Mesothelial cell of epicardium (in vitro differentiated cells): ENCODE data around the gene PAFAH2. TPM values are rescaled to one million over a fixed set of nuclear protein-coding genes. Genes with fewer than 3 reads are reported as not detected.

ENCODE experiments used
- DNase-seq, 2 experiments: peaks; one replicate each; pipeline ENCODE4 v3.0.0; 2021; ENCODE audit warnings: low spot score in 2 of 2; ENCODE audit not compliant: unreplicated experiment in 2 of 2
- H3K27ac Mint-ChIP-seq: 2 replicates; pipeline ENCODE4 v1.8.0; 2021; ENCODE audit warnings: mixed read lengths
- H3K27me3 Mint-ChIP-seq: 2 replicates; pipeline ENCODE4 v1.8.0; 2021; ENCODE audit warnings: low read depth, mixed read lengths
- H3K36me3 Mint-ChIP-seq: 2 replicates; pipeline ENCODE4 v1.8.0; 2021; ENCODE audit warnings: mixed read lengths
- H3K4me1 Mint-ChIP-seq: 2 replicates; pipeline ENCODE4 v1.8.0; 2021; ENCODE audit warnings: mixed read lengths
- H3K4me3 Mint-ChIP-seq: 2 replicates; pipeline ENCODE4 v1.8.0; 2021; ENCODE audit warnings: mild to moderate bottlenecking, moderate library complexity, mixed read lengths
- H3K9me3 Mint-ChIP-seq: 2 replicates; pipeline ENCODE4 v1.8.0; 2021; ENCODE audit warnings: mixed read lengths
- CTCF ChIP-seq: fragments of 200-600 bp; sonication (generic); IDR thresholded peaks from one replicate; pipeline ENCODE4 v1.5.0; 2021; ENCODE audit warnings: antibody characterized with exemption; ENCODE audit not compliant: unreplicated experiment
- total RNA-seq: library from RNA; stranded (reverse); gene quantifications from 3 replicates; pipeline ENCODE4 v1.2.1, GENCODE V29; 2021

Gene PAFAH2
- total RNA-seq, 1 donor from 2014 or later = 9.1 TPM

DNA sequence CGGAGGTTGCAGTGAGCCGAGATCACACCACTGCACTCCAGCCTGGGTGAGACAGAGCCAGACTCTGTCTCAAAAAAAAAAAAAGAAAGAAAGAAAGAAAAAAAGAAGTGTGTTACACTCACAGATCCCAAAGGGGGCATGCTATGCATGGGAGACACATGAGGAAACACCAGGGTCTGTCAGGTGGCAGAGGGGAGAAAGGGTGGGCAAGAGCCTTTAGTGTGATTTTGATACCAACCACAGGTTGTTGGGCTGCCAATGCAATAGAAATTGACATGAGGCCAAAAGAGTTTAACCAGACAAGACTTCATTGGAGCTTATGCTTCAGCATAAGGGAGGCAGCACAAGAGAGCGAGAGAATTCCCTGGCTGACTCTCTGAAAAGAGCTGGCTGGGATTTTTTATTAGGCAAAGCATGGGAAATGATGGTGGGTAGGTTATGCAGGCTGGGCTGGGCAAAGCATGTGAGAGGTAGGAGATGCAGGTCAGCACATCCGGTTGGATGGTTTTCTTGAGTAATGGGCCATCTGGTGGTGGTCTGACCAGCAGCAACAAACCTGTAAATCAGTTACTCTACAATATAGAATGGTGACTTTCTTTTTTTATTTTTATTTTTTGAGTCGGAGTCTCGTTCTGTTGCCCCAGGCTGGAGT is 12.1 kb upstream of the PAFAH2 start:
- no peaks in the 10 kb centered on the region for H3K9me3 Mint-ChIP-seq
- peaks cover 5% of the 10 kb centered on the region for H3K4me1 Mint-ChIP-seq
- H3K4me3 Mint-ChIP-seq = no peak overlapping the region
- peak; percentile 47 for TF ChIP-seq CTCF
- H3K27me3 Mint-ChIP-seq = peaks cover 5% of the 10 kb centered on the region
- H3K27ac Mint-ChIP-seq = no peak overlapping the region
- no peaks in the 10 kb centered on the region for H3K36me3 Mint-ChIP-seq
- no peak for DNase-seq

GRCh38 chr1:26006710-26007109 is 8.8 kb upstream of the PAFAH2 start:
- Mint-ChIP-seq H3K9me3 (no peaks in the 10 kb centered on the region), H3K27me3 (peaks cover 8% of the 10 kb centered on the region), H3K27ac (no peak overlapping the region)

DNA sequence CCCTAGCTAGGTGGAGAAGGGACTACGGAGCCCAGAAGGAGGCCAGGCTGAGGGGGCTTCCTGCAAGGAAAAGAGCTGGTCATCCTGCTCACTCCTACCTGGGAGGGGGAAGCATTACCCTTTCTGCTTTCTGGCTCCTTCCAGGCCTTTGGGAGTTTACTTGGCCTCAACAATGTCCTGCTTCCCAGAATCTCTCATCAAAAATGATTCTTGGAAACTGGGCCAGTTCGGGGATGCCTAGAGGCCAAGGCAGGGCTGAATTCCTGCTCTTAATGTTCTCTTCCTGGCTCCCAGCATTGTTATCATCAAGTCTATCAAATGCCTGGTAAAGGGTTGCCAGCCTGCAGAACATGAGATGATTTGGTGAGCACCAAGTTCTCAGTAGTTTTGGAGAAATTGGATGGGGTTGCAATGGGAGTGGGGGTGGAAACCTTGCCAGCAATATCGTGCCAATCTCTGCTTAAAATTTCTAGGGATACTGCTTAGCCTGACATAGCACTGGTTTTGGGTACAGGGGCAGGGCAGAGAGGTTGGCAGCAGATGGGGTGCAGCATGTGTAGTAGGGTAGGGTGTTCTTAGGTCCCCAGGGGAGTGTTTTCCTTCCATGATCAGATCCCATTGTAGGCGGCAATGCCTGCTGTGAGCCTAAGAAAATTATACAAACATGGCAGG is 7.7 kb upstream of the PAFAH2 start:
- Mint-ChIP-seq H3K4me3 (no peak overlapping the region), H3K27me3 (peaks cover 3% of the 10 kb centered on the region), H3K9me3 (no peaks in the 10 kb centered on the region), H3K36me3 (no peaks in the 10 kb centered on the region), H3K27ac (no peak overlapping the region), H3K4me1 (peaks cover 5% of the 10 kb centered on the region)
- TF ChIP-seq CTCF = no peak
- DNase-seq = no peak

More at GRCh38 chr1:26006710-26007109, 8.8 kb upstream of the PAFAH2 start:
- no peak overlapping the region for H3K4me3 Mint-ChIP-seq
- TF ChIP-seq CTCF = no peak
- no peak for DNase-seq
- H3K4me1 Mint-ChIP-seq = peaks cover 5% of the 10 kb centered on the region
- no peaks in the 10 kb centered on the region for H3K36me3 Mint-ChIP-seq

- no peak for DNase-seq
- Mint-ChIP-seq H3K9me3 (no peaks in the 10 kb centered on the region), H3K27me3 (peaks cover 3% of the 10 kb centered on the region), H3K36me3 (no peaks in the 10 kb centered on the region), H3K4me1 (peaks cover 2% of the 10 kb centered on the region), H3K4me3 (no peak overlapping the region), H3K27ac (no peak overlapping the region)
- no peak for TF ChIP-seq CTCF
Measured at GRCh38 chr1:26003756-26004155, 5.9 kb upstream of the PAFAH2 start.

GRCh38 chr1:26003262-26003661 is 5.4 kb upstream of the PAFAH2 start:
- DNase-seq = no peak
- Mint-ChIP-seq H3K27me3 (peaks cover 3% of the 10 kb centered on the region), H3K4me1 (peaks cover 7% of the 10 kb centered on the region), H3K27ac (no peak overlapping the region), H3K9me3 (no peaks in the 10 kb centered on the region), H3K36me3 (no peaks in the 10 kb centered on the region), H3K4me3 (no peak overlapping the region)
- no peak for TF ChIP-seq CTCF
